Karpas-422 (cell line): ENCODE data around the gene NHERF1. TPM values are rescaled to one million over a fixed set of nuclear protein-coding genes. Genes with fewer than 3 reads are reported as not detected.

Source experiments
- DNase-seq: peaks from one replicate; pipeline ENCODE4 v3.0.0-alpha.2; 2015
- H2AFZ ChIP-seq: fragments of 200-600 bp; sonication (generic); 2 replicates; pipeline ENCODE4 v1.6.1; 2014; ENCODE audit warnings: antibody characterized with exemption, low read length, mixed read lengths
- H3K27ac ChIP-seq: fragments of 200-600 bp; sonication (generic); 2 replicates; pipeline ENCODE4 v1.5.1; 2014; ENCODE audit warnings: mild to moderate bottlenecking, low read length, moderate library complexity
- H3K27me3 ChIP-seq: fragments of 200-600 bp; sonication (generic); 2 replicates; pipeline ENCODE4 v1.6.1; 2014; ENCODE audit warnings: low read length, mixed read lengths
- H3K36me3 ChIP-seq: fragments of 200-600 bp; sonication (generic); 2 replicates; pipeline ENCODE4 v1.6.1; 2014; ENCODE audit warnings: low read length, mixed read lengths; ENCODE audit not compliant: insufficient read depth
- H3K4me1 ChIP-seq: fragments of 200-600 bp; sonication (generic); 2 replicates; pipeline ENCODE4 v1.6.1; 2014; ENCODE audit warnings: mild to moderate bottlenecking, low read length, mixed read lengths
- H3K4me2 ChIP-seq: fragments of 200-600 bp; sonication (generic); 2 replicates; pipeline ENCODE4 v1.6.1; 2014; ENCODE audit warnings: low read length, low read depth, mild to moderate bottlenecking; ENCODE audit not compliant: poor library complexity, severe bottlenecking
- H3K4me3 ChIP-seq: fragments of 200-600 bp; sonication (generic); 2 replicates; pipeline ENCODE4 v1.5.1; 2014; ENCODE audit warnings: mild to moderate bottlenecking, antibody characterized with exemption, low read length, mixed read lengths
- H3K79me2 ChIP-seq: fragments of 200-600 bp; sonication (generic); 2 replicates; pipeline ENCODE4 v1.6.1; 2014; ENCODE audit warnings: mild to moderate bottlenecking, low read length, mixed read lengths
- H3K9ac ChIP-seq: fragments of 200-600 bp; sonication (generic); 2 replicates; pipeline ENCODE4 v1.6.0; 2014; ENCODE audit warnings: low read length
- H3K9me2 ChIP-seq: fragments of 200-600 bp; sonication (generic), shearing (Covaris generic); replicated peaks from 2 replicates; pipeline ENCODE4 v1.6.0; 2014; ENCODE audit warnings: mild to moderate bottlenecking, low read length, moderate library complexity; ENCODE audit not compliant: insufficient read depth
- H3K9me3 ChIP-seq: fragments of 300-700, 200-600 bp; sonication (generic); 2 replicates; pipeline ENCODE4 v1.6.1; 2014; ENCODE audit warnings: low read length, mixed read lengths
- H4K20me1 ChIP-seq: fragments of 200-600 bp; sonication (generic); 2 replicates; pipeline ENCODE4 v1.6.1; 2014; ENCODE audit warnings: mild to moderate bottlenecking, antibody characterized with exemption, low read length, low read depth; ENCODE audit not compliant: insufficient read depth
- total RNA-seq: library from RNA; depleted of rRNA; stranded (reverse); fragments of >200 nt; shearing (Covaris generic); gene quantifications from 2 replicates; pipeline ENCODE4 v1.2.3, GENCODE V29; 2014; ENCODE audit warnings: low replicate concordance

Gene NHERF1
- total RNA-seq, 1 experiment from 2014 or later: 24.4 TPM

DNA sequence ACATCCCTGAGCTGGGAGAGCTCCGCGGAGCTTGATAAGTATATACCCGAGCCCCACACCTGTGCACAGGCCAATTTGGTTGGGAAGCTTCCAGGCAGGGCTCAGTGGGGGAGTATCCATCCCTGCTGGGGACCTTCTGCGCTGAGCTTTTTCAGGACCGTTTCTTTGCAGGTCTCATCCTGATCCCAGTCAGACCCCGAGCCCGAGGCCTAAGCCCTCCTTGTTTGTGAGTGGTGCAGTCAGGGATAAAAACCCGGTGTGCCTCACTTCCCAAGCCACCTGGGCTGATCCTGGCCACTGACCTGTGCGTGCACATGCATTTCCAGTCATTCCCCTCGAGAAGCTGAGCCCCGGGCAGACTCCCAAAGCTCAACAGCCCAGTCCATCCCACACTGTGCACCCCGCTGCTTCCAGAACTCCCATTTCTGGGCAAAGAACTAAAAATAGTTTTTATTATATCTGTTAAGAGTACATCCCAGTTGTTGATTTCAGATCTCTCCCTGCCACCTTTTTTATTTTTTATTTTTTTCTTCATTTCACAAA, 55.0 kb downstream of the NHERF1 start:
- no peak for DNase-seq
- Histone ChIP-seq H3K9ac (no peak overlapping the region), H4K20me1 (no peaks in the 10 kb centered on the region)

DNA sequence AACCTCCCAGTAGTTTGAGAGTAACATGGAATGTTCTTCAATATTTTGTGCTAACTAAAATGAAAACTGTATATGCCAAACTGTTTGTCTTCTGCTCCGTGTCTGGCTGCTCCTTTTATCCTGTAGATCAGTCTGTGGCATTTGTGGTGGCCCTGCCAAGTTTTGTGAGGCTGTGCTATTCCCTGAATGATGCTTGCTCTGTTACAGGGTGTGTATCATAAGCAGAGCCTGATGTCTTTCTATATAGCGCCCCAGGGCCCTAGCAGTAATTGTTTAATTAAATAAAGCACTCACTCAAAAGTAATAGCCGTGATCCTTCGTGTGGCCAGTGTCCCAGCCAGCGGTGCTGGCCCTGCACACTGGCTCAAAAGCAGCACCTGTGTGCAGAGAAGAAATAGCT, 55.5 kb downstream of the NHERF1 start:
- Histone ChIP-seq H3K4me2 (no peak overlapping the region), H3K9me2 (no peaks in the 10 kb centered on the region), H3K36me3 (no peaks in the 10 kb centered on the region), H3K4me1 (no peaks in the 10 kb centered on the region), H2AFZ (no peak overlapping the region), H3K9ac (no peak overlapping the region), H4K20me1 (no peaks in the 10 kb centered on the region), H3K27ac (no peak overlapping the region), H3K79me2 (no peaks in the 10 kb centered on the region), H3K4me3 (no peak overlapping the region), H3K27me3 (no peaks in the 10 kb centered on the region), H3K9me3 (no peaks in the 10 kb centered on the region)
- DNase-seq: no peak

More for the DNA sequence above, 55.0 kb downstream of the NHERF1 start:
- no peaks in the 10 kb centered on the region for H3K9me2 ChIP-seq
- no peaks in the 10 kb centered on the region for H3K4me1 ChIP-seq
- H3K4me2 ChIP-seq: no peak overlapping the region
- no peaks in the 10 kb centered on the region for H3K79me2 ChIP-seq
- H2AFZ ChIP-seq: no peak overlapping the region
- H3K36me3 ChIP-seq: no peaks in the 10 kb centered on the region
- H3K4me3 ChIP-seq: no peak overlapping the region
- H3K27ac ChIP-seq: no peak overlapping the region
- no peaks in the 10 kb centered on the region for H3K27me3 ChIP-seq
- no peaks in the 10 kb centered on the region for H3K9me3 ChIP-seq

DNA sequence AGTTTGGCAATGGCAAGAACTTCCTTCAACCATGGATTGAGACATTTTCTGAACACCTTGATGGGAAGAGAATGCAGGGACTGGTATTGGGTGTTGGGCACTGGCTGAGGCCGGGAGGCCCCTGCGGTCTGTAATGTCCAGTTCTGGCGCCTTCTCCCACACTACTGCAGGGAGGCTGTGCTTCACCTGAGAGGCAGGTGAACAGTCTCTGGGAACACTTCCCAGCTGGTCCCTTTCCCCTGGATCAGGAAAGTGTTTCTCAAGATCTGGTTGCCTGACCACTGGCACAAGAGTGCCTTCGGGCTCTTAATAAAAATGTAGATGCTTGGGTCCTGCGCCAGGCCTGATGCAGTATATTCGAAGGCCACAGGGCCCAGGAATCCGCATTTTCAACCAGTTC, 56.3 kb downstream of the NHERF1 start:
- Histone ChIP-seq H3K4me2 (no peak overlapping the region), H3K9ac (no peak overlapping the region), H4K20me1 (no peaks in the 10 kb centered on the region), H3K36me3 (no peaks in the 10 kb centered on the region), H3K4me3 (no peak overlapping the region), H3K9me3 (no peaks in the 10 kb centered on the region), H2AFZ (no peak overlapping the region), H3K9me2 (no peaks in the 10 kb centered on the region), H3K27ac (no peak overlapping the region), H3K27me3 (no peaks in the 10 kb centered on the region), H3K4me1 (no peaks in the 10 kb centered on the region), H3K79me2 (no peaks in the 10 kb centered on the region)
- DNase-seq: no peak

DNA sequence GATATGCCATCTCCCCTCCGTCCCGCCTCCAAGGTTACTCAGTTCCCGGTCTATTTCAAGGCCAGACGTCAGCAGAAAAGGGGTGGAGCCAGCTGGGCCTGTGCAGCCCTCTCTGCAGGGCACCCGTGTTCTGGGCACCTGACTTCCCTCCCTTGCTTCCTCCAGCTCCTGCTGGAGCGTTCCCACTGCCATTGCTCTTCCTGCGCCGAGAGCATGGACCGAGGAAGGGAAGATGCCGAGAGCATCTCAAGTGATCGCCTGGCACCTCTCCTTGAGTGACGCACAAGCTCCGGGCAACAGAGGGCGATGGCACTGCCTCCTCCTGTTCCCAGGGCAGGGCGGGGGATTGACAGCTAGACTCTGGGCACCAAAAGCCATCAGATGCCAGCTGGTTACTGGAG, 57.2 kb downstream of the NHERF1 start:
- no peaks in the 10 kb centered on the region for H3K36me3 ChIP-seq
- no peak overlapping the region for H3K4me3 ChIP-seq
- H2AFZ ChIP-seq: no peak overlapping the region
- H3K9ac ChIP-seq: no peak overlapping the region
- no peak overlapping the region for H3K27ac ChIP-seq
- H3K4me2 ChIP-seq: no peak overlapping the region
- H4K20me1 ChIP-seq: no peaks in the 10 kb centered on the region
- H3K79me2 ChIP-seq: no peaks in the 10 kb centered on the region
- H3K4me1 ChIP-seq: no peaks in the 10 kb centered on the region
- H3K9me2 ChIP-seq: no peaks in the 10 kb centered on the region
- no peaks in the 10 kb centered on the region for H3K27me3 ChIP-seq
- no peak for DNase-seq
- no peaks in the 10 kb centered on the region for H3K9me3 ChIP-seq

DNA sequence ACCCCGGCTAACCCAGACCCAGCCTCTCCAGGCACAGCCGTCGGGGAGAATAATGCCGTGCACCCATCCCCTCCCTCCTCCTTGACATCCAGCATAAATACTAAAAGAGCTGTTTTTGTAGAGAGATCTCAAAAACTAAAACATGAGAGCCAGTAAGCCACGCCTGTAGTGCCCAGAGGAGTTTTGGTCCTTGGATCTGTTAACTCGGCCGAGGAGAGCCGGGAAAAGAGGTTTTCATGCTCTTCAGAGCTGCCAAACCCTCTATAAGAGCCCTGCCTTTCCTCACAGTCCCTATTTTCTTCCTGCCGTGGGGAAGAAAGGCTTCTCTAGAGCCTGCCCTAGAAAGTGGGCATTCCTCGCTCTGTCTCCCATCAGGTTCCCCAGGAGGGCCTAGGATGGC, 57.9 kb downstream of the NHERF1 start:
- Histone ChIP-seq H3K9ac (no peak overlapping the region), H3K9me3 (no peaks in the 10 kb centered on the region), H3K27ac (no peak overlapping the region), H4K20me1 (no peaks in the 10 kb centered on the region), H3K4me3 (no peak overlapping the region), H3K79me2 (no peaks in the 10 kb centered on the region), H2AFZ (no peak overlapping the region), H3K36me3 (no peaks in the 10 kb centered on the region), H3K9me2 (no peaks in the 10 kb centered on the region), H3K4me1 (no peaks in the 10 kb centered on the region), H3K27me3 (no peaks in the 10 kb centered on the region), H3K4me2 (no peak overlapping the region)
- no peak for DNase-seq

DNA sequence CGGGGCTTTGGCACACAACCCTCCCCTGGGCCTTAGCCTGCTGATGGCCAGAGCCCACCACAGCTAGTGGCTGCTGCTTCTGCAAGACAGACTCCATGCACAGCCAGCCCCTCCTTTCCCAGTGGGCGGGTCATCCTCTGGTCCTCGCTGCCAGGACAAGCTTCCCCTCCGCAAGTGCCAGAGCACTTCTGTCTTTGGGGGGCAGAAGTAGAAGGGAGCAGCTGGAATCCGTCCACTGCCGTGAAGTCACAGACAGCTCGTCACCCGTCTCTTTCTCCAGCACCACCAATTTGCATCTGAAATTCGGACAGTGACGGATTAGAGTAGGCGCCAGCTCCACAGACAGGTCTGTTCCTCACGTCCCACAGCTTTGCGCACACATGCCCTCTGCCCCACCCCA, 59.0 kb downstream of the NHERF1 start:
- no peaks in the 10 kb centered on the region for H3K36me3 ChIP-seq
- H3K9ac ChIP-seq: no peak overlapping the region
- H3K9me3 ChIP-seq: no peaks in the 10 kb centered on the region
- H3K9me2 ChIP-seq: no peaks in the 10 kb centered on the region
- DNase-seq: no peak
- no peaks in the 10 kb centered on the region for H3K79me2 ChIP-seq
- no peak overlapping the region for H3K4me3 ChIP-seq
- H3K27ac ChIP-seq: no peak overlapping the region
- H2AFZ ChIP-seq: no peak overlapping the region
- no peaks in the 10 kb centered on the region for H3K4me1 ChIP-seq
- no peak overlapping the region for H3K4me2 ChIP-seq
- no peaks in the 10 kb centered on the region for H3K27me3 ChIP-seq
- no peaks in the 10 kb centered on the region for H4K20me1 ChIP-seq

DNA sequence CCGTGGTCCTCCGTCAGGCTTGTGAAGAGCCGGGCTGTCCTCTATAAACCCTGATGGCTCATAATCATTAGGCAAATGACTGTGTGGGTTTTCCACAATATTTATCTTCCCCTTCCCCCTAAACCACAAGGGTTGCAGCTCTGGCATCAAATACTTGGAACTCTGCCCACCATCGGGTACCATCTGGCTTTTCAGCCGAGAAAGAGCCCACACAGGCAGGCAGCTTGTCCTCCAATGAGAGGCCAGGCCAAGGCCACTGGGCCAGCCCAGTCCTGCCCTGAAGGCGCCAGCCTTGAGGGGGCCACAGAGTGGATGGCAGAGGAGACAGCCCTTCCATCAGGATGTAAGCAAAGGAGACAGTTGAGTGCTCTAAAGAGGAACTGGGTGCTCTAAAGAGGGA, 59.5 kb downstream of the NHERF1 start:
- Histone ChIP-seq H3K9ac (no peak overlapping the region), H3K9me3 (no peaks in the 10 kb centered on the region), H3K4me3 (no peak overlapping the region), H3K27me3 (no peaks in the 10 kb centered on the region), H3K36me3 (no peaks in the 10 kb centered on the region), H3K79me2 (no peaks in the 10 kb centered on the region), H3K9me2 (no peaks in the 10 kb centered on the region), H4K20me1 (no peaks in the 10 kb centered on the region), H3K4me1 (no peaks in the 10 kb centered on the region), H3K27ac (no peak overlapping the region), H2AFZ (no peak overlapping the region), H3K4me2 (no peak overlapping the region)
- DNase-seq: no peak

DNA sequence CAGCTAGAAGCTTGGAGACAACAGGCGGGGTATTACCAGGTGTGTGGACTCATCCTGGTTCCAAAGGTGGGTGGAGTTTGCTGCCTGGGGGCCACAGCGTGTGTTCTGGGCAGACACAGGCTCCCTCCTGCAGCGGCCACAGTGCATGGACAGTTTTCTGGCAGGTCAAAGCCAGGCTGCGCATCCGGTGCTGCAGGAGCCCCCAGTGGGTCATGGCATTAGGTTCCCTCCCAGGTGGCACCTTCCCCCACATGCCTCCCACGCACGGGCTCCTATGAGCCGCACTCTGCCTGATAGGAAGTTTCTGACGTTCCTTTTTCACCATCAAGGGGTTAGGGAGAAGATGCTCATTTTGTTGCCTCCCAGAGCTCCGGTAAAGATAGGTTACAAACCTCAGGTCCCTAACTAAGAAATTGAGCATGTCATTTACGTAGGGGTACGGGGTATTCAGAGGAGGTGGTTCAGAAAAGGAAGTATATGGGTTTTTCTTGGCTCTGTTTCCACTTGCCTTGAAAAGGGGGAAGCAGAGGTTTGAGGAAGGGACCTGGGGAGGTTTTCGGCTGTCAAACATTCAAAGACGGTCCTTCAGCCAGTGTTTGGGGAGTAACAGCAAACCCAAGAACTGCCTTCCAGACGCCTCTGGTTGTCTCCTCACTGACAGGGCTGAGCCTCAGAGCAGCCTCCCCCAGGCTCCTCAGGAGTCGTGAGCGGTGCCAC, 60.4 kb downstream of the NHERF1 start:
- H3K9me2 ChIP-seq: no peaks in the 10 kb centered on the region
- H3K4me2 ChIP-seq: no peak overlapping the region
- H3K27me3 ChIP-seq: no peaks in the 10 kb centered on the region
- no peaks in the 10 kb centered on the region for H3K4me1 ChIP-seq
- no peaks in the 10 kb centered on the region for H3K79me2 ChIP-seq
- H3K36me3 ChIP-seq: no peaks in the 10 kb centered on the region
- no peaks in the 10 kb centered on the region for H4K20me1 ChIP-seq
- no peak overlapping the region for H3K9ac ChIP-seq
- DNase-seq: no peak
- H3K27ac ChIP-seq: no peak overlapping the region
- no peaks in the 10 kb centered on the region for H3K9me3 ChIP-seq
- H2AFZ ChIP-seq: no peak overlapping the region
- no peak overlapping the region for H3K4me3 ChIP-seq
